Astrocyte (in vitro differentiated cells and primary cell): ENCODE results near the gene TSPAN4.

Source experiments
- EZH2 ChIP-seq: IDR thresholded peaks from 2 replicates; pipeline ENCODE4 v1.6.1; 2012; ENCODE audit warnings: mild to moderate bottlenecking, low read length, inconsistent platforms; ENCODE audit not compliant: insufficient read depth
- TF ChIP-seq, protein P1 (sequence below): IDR thresholded peaks from 2 replicates; pipeline ENCODE4 v1.5.1; 2011; ENCODE audit warnings: low read depth, mild to moderate bottlenecking, inconsistent platforms, low read length, moderate library complexity; ENCODE audit not compliant: insufficient read depth

DNA sequence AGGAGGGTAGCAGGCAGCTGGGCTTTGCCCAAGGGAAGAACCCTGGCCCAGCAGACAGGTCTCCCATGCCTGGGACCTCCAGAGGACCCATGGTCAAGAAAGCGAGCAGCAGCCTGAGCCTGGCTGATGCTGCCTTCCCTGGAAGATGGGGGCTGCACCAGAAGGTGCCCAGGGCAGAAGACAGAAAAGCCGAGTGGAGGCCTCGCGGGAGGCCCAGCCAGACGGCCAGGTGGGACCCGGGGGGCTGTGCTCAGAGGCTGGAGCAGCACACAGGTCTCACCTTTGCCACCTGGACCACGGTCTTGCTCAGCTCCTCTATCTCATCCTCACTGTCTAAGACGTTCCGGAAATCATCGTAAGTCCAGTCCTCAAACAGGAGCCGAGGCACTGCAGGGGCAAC lies 57.1 kb downstream of the TSPAN4 start:
- TF ChIP-seq, protein P1, sequence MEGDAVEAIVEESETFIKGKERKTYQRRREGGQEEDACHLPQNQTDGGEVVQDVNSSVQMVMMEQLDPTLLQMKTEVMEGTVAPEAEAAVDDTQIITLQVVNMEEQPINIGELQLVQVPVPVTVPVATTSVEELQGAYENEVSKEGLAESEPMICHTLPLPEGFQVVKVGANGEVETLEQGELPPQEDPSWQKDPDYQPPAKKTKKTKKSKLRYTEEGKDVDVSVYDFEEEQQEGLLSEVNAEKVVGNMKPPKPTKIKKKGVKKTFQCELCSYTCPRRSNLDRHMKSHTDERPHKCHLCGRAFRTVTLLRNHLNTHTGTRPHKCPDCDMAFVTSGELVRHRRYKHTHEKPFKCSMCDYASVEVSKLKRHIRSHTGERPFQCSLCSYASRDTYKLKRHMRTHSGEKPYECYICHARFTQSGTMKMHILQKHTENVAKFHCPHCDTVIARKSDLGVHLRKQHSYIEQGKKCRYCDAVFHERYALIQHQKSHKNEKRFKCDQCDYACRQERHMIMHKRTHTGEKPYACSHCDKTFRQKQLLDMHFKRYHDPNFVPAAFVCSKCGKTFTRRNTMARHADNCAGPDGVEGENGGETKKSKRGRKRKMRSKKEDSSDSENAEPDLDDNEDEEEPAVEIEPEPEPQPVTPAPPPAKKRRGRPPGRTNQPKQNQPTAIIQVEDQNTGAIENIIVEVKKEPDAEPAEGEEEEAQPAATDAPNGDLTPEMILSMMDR = no peak
- TF ChIP-seq EZH2 = no peak
